ENCODE data around the gene CLASP1.

CLASP1 gene

GRCh38 chr2:121427187-121427689 lies 222.0 kb downstream of the CLASP1 start:
- no peak for DNase-seq (ENCODE audit: low read depth in 2 of 2)

- no peak for DNase-seq (ENCODE audit: low read depth in 2 of 2)
Measured at GRCh38 chr2:121420486-121420885, 228.8 kb downstream of the CLASP1 start.

GRCh38 chr2:121419081-121419699 lies 230.1 kb downstream of the CLASP1 start:
- DNase-seq (ENCODE audit: low read depth in 2 of 2), result no peak

- DNase-seq (ENCODE audit: low read depth in 2 of 2), result no peak
Measured at GRCh38 chr2:121418494-121419058, 230.7 kb downstream of the CLASP1 start.

GRCh38 chr2:121417826-121418225 lies 231.4 kb downstream of the CLASP1 start:
- no peak for DNase-seq (ENCODE audit: low read depth in 2 of 2)

- no peak for DNase-seq (ENCODE audit: low read depth in 2 of 2)
Measured at GRCh38 chr2:121415727-121416126, 233.5 kb downstream of the CLASP1 start.

- no peak for DNase-seq (ENCODE audit: low read depth in 2 of 2)
Measured at GRCh38 chr2:121412349-121412748, 236.9 kb downstream of the CLASP1 start.

- no peak for DNase-seq (ENCODE audit: low read depth in 2 of 2)
Measured at GRCh38 chr2:121409966-121410365, 239.3 kb downstream of the CLASP1 start.

- DNase-seq (ENCODE audit: low read depth in 2 of 2), result no peak
Measured at GRCh38 chr2:121409388-121409787, 239.9 kb downstream of the CLASP1 start.

GRCh38 chr2:121408641-121409040 lies 240.6 kb downstream of the CLASP1 start:
- DNase-seq (ENCODE audit: low read depth in 2 of 2), result no peak

GRCh38 chr2:121405233-121405632 lies 244.0 kb downstream of the CLASP1 start:
- no peak for DNase-seq (ENCODE audit: low read depth in 2 of 2)

- no peak for DNase-seq (ENCODE audit: low read depth in 2 of 2)
Measured at GRCh38 chr2:121400201-121400600, 249.1 kb downstream of the CLASP1 start.

- DNase-seq (ENCODE audit: low read depth in 2 of 2), result no peak
Measured at GRCh38 chr2:121398853-121399252, 250.4 kb downstream of the CLASP1 start.

- no peak for DNase-seq (ENCODE audit: low read depth in 2 of 2)
Measured at GRCh38 chr2:121390082-121390692, 259.1 kb downstream of the CLASP1 start.

- DNase-seq (ENCODE audit: low read depth in 2 of 2), result no peak
Measured at GRCh38 chr2:121388371-121388770, 260.9 kb downstream of the CLASP1 start.

- no peak for DNase-seq (ENCODE audit: low read depth in 2 of 2)
Measured at GRCh38 chr2:121387591-121388325, 261.5 kb downstream of the CLASP1 start.

GRCh38 chr2:121386707-121387106 lies 262.6 kb downstream of the CLASP1 start:
- no peak for DNase-seq (ENCODE audit: low read depth in 2 of 2)

GRCh38 chr2:121386102-121386501 lies 263.2 kb downstream of the CLASP1 start:
- no peak for DNase-seq (ENCODE audit: low read depth in 2 of 2)

- DNase-seq (ENCODE audit: low read depth in 2 of 2), result no peak
Measured at GRCh38 chr2:121382744-121383143, 266.5 kb downstream of the CLASP1 start.

- DNase-seq (ENCODE audit: low read depth in 2 of 2), result no peak
Measured at GRCh38 chr2:121377646-121378045, 271.6 kb downstream of the CLASP1 start.

GRCh38 chr2:121376535-121377250 lies 272.6 kb downstream of the CLASP1 start:
- no peak for DNase-seq (ENCODE audit: low read depth in 2 of 2)

GRCh38 chr2:121375621-121376159 lies 273.6 kb downstream of the CLASP1 start:
- no peak for DNase-seq (ENCODE audit: low read depth in 2 of 2)

Measured in stimulated activated CD8-positive, alpha-beta memory T cell treated with anti-CD3 and anti-CD28 coated beads, Interleukin-7, amount 100 ng/mL, for 4 hours (primary cell).